Mononuclear cell (primary cell): ENCODE data around the gene UNC93A. TPM values are rescaled to one million over a fixed set of nuclear protein-coding genes. Genes with fewer than 3 reads are reported as not detected.
"Not testable (repeated sequence)": the region's sequence is repeated elsewhere in the genome, so short reads cannot be mapped to it uniquely, and the experiment has no call there.

Experiments
- H3K27me3 ChIP-seq: 2 replicates; pipeline ENCODE4 v1.6.0; 2011; ENCODE audit warnings: low read length, control low read depth; ENCODE audit not compliant: insufficient read depth
- H3K4me1 ChIP-seq: 2 replicates; pipeline ENCODE4 v1.5.1; 2011; ENCODE audit warnings: mild to moderate bottlenecking, low read length, control low read depth; ENCODE audit not compliant: insufficient read depth
- H3K4me3 ChIP-seq: 2 replicates; pipeline ENCODE4 v1.5.1; 2011; ENCODE audit warnings: mild to moderate bottlenecking, low read length, moderate library complexity
- H3K9me3 ChIP-seq: 2 replicates; pipeline ENCODE4 v1.5.1; 2011; ENCODE audit warnings: low read depth, mild to moderate bottlenecking, control low read depth, low read length
- total RNA-seq: library from RNA; depleted of rRNA; stranded (reverse); fragments of >200 nt; gene quantifications from one replicate; pipeline ENCODE4 v1.2.3, GENCODE V29; 2012

The UNC93A gene
- total RNA-seq, 1 donor = not detected

DNA sequence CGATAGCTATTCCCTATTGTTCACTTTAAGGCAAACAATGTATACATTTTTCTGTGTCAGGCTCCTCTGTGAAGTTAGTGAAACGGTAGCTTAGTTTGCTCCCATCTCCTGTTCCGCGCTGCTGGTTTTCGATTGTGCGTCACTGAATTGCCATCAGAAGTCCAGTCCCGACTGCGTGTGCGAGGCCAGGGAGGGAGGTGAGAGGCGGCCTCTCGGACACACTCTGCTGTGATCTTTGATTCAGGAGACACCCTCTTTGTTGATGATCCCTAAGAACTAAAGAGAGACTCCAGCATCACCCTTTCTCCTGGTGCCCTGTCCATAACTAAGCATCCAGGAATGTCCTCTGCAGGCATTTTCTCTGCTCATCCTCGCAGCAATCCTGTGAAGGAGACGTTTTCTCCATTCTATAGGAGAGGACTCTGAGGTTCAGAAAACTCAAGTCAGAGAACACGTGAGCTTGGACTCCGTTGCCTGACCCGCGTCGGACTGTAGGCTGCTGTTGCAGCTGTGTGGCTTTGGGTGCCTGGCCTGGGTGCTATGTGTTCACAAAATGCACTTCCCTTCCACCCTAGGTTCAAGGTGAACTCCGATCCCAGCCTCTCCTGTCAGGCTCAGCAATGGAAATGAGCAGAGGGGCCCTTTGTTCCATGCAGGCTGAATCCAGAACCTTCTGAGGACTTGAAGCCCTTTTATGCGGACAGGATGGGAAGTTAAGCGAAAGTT lies 24.1 kb upstream of the UNC93A start:
- Histone ChIP-seq H3K4me3 (no peak overlapping the region), H3K9me3 (no peaks in the 10 kb centered on the region), H3K4me1 (no peaks in the 10 kb centered on the region), H3K27me3 (no peaks in the 10 kb centered on the region)

DNA sequence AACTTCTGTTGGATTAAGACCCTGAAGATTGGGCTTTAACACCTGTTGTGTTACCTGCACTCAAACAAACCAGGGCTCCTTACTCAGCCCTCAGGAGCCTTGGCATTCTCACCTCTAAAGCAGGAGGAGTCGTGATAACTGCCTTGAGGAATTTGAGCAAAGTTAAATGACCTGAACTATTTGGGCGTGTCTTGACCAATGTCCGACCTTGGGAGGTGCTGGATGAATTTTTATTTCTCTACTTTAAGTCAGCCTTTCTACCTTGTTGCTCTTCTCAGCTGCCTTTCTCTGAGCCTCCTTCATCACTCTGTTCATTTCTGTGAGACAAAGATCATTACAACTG lies 23.6 kb upstream of the UNC93A start:
- H3K9me3 ChIP-seq, H3K4me3 ChIP-seq, H3K27me3 ChIP-seq, H3K4me1 ChIP-seq: not testable (repeated sequence)

DNA sequence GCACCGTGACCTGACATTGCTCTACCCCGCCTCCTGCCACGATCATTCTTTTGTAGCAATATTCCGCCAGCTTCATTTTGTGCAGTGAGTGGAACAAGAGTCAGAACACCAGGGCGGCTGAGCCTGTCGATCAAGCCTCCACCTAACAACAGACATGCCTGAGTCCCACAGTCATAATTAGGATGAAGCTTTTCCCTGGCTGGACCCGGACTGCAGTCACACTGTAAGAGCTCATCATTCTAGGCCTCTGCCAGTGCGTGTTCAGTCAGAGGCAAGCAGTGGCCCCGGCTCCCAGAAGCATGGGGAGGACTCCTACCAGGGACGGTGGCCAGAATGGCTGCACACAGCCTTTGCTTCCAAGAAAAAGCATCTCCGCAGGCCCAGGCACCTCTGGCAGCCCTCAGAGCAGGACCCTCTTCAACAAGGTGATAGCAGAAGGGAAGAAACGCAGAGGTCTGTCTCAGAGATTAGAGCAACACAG lies 23.2 kb upstream of the UNC93A start:
- no peaks in the 10 kb centered on the region for H3K9me3 ChIP-seq
- no peaks in the 10 kb centered on the region for H3K4me1 ChIP-seq
- H3K4me3 ChIP-seq = no peak overlapping the region
- no peaks in the 10 kb centered on the region for H3K27me3 ChIP-seq

DNA sequence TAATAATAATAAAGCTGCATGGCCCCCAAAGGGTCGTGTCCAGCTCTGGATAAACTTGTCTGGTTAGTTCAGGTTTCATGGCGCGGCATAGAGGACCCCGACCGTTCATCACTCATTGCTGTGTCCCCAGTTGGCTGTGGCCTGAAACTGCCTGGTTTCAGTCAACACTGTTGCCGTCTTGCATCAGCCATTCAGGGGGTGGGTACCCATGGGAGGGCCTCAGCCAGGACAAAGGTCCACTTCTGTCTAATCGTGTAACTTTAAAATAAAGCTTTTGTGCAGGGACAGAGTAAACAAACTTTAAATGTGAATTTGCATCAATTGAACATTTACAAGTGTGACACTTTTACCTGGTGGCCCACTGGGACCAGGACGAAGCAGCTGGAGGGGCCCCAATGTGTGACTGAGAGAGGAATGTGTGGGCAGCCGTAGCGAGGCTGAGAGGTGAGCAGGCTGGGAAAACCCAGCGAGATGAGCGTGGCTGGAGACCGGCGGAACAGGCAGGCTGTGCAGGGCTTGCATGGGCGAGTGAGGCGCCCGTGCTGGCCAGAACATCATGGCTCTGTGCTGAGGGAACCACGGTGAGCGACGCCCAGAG lies 22.3 kb upstream of the UNC93A start:
- Histone ChIP-seq H3K4me3 (no peak overlapping the region), H3K4me1 (no peaks in the 10 kb centered on the region), H3K27me3 (no peaks in the 10 kb centered on the region), H3K9me3 (no peaks in the 10 kb centered on the region)

DNA sequence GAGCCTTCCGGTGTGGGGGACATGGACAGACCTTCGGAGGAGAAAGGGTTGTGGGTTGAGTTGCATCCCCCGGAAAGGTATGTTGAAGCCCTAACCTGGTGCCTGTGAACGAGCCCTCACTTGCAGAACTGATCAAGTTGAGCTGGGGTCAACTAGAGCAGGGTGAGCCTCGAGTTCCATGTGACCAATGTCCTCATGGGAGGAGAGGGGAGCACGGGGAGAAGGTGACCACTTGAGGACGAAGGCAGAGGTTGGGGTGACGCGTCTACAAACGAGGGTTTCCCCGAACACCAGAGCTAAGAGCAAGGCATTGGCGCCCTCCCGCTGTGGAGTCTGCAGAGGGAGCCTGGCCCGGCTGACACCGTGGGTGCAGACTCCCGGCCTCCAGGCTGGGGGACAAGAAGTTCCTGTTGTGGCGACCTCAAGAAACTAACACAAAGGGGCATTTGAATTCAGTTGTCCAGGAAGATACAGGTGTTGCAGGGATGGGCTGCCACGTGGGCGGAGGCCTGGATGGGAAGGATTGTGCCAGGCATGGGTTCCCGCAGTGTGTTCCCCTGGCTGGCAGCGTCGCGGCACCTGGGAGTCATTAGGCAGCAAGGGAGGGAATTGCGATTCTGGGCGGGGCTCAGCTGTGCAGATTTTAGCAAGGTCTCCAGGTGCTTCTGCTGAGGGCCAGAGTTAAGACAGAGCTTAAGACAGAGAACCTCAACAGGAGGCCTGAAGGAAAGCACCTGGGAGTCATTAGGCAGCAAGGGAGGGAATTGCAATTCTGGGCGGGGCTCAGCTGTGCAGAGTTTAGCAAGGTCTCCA lies 20.4 kb upstream of the UNC93A start:
- H3K4me3 ChIP-seq = no peak overlapping the region
- no peaks in the 10 kb centered on the region for H3K4me1 ChIP-seq
- no peaks in the 10 kb centered on the region for H3K9me3 ChIP-seq
- H3K27me3 ChIP-seq = no peaks in the 10 kb centered on the region

DNA sequence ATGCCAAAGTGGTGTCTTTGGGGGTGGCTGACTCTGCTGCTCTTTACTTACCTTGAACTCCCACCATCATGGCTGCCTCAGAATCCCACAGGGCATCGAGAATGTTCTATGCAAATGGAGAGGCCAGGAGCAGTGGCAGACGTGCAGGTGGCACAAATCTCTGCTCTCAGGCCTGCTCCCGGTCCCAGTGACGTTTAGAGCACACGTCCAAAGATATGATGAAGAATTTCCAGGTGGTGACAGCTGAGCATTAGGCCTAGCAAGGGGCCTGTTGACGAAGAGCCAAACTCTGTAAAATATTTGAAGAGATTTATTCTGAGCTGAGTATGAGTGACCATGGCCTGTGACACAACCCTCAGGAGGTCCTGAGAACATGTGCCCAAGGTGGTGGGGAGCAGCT lies 19.0 kb upstream of the UNC93A start:
- Histone ChIP-seq H3K9me3 (no peaks in the 10 kb centered on the region), H3K27me3 (no peaks in the 10 kb centered on the region), H3K4me1 (no peaks in the 10 kb centered on the region), H3K4me3 (no peak overlapping the region)

DNA sequence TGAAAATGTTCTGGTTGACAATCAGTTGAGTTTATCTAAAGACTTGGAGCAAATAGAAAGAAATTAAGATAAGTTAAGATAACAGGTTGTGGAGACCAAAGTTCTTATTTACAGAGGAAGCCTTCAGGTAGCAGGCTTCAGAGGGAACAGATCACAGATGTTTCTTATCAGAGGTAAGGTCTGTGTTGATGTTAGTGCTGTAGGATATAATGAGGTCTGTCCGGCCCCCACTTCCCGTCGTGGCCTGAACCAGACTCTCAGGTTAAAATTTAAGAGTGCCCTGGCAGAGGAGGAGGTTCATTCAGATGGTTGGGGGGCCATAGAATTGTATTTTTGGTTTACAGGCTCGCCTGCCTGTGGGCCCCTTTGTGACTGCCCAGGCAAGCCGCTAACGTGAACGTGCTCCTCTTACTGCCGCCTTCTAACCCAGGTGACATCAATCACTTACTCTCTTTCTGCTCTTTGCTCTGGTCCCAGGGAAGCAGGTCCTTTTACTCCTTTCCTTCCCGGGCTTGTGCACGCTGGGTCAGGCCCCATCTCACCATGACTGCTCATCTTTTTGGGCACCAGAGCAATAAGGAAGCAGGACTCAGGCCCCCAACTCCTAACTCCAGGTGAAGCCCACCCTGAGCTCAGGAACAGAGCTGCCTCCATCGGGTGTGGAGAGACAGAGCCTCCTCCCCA lies 18.3 kb upstream of the UNC93A start:
- no peaks in the 10 kb centered on the region for H3K9me3 ChIP-seq
- H3K4me3 ChIP-seq = no peak overlapping the region
- no peaks in the 10 kb centered on the region for H3K4me1 ChIP-seq
- no peaks in the 10 kb centered on the region for H3K27me3 ChIP-seq

DNA sequence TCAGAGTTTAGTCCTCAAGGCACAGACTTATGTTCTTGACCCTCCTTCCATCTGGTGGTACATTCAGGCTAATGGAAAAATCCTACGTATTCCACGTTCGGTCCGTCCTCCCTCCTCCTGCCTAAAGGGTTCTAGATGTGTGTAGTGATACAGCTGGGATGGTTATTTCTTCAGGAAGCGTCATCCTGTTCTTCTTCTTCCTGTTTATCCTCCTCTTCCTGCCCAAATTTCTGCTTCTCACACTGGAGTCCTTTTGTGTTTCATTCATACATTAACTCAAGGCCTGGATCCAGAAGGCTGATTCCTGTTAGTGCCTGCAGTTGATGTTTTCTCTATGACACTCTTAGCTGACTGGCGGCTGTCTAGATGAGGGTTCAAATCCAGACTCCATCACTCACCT lies 16.8 kb upstream of the UNC93A start:
- no peaks in the 10 kb centered on the region for H3K9me3 ChIP-seq
- H3K4me3 ChIP-seq = no peak overlapping the region
- H3K4me1 ChIP-seq = no peaks in the 10 kb centered on the region
- H3K27me3 ChIP-seq = no peaks in the 10 kb centered on the region

DNA sequence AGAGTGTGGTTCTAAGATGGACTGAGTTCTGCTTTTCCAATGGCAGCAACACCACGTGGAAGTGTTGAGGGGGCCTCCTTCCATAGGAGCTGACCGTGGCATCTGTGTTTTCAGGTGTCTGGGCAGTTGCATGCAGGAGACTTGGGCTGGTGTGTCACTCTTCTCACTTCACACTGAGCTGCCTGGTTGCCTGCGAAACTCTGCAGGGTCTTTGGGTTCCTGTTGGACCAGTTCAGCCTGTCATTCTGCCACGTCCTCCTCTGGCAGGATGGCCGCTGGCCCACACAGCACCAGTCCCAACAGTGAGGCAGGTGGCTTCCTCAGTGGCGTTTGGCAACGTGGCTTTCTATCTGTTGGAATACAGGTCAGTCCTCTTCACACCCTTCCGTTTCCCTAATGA lies 16.1 kb upstream of the UNC93A start:
- H3K4me1 ChIP-seq = no peaks in the 10 kb centered on the region
- H3K9me3 ChIP-seq = no peaks in the 10 kb centered on the region

DNA sequence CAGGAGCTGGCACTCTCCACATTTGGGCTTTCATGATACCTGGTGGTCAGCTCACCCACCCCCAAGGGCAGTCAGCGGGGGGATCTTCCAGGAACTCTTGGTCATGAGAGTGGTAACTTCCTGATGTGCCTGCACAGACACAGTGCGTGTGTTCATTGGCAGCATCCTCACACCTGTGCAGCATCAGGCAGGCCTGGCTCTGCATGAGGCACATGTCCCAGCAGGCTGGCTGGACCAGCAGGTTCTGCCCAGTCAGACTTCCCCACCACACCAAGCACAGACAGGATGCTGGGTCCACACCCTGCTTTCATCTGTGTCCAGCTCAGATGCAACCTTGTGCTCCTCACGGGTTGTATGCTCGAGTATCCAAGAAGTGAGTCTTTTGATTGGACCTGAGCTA lies 15.7 kb upstream of the UNC93A start:
- Histone ChIP-seq H3K27me3 (no peaks in the 10 kb centered on the region), H3K9me3 (no peaks in the 10 kb centered on the region), H3K4me3 (no peak overlapping the region), H3K4me1 (no peaks in the 10 kb centered on the region)

More for the DNA sequence above, 16.1 kb upstream of the UNC93A start:
- Histone ChIP-seq H3K27me3 (no peaks in the 10 kb centered on the region), H3K4me3 (no peak overlapping the region)

DNA sequence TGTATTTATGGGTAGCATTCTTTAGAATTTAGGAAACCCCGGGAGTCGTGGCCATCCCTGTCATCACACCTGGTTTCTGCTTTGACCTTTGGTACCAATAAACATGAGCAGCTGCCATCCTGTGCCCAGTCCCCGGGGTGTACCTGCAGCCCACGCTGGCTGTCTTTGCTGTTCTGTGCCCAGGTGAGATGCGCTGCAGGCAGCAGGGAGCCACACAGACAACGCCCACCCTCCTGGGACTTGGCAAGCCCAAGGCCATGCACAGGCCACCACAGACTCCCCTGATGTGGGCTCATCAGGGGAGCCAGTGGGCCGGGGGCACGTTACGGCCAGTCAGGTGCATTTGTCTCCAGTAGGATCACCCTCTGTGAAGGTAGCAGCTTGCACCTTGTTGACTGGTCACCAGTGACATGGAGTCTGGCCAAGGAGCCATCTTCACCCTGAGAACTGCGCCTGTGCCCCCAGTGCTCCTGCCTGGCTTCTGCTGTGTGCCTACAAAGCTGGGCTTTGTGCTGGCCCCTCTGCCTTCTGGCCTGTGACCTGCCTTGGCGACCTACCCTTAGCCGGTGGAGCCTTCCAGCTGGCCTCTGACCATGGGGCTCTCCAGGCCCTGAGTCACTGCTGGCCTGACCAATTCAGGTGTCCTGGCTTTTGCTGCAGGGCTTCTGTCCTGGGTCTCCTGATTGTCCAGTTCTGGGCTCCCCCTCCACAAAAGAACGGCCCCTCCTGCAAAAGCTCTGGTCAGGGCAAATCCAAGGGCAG lies 14.2 kb upstream of the UNC93A start:
- no peaks in the 10 kb centered on the region for H3K9me3 ChIP-seq
- H3K27me3 ChIP-seq = no peaks in the 10 kb centered on the region
- H3K4me1 ChIP-seq = no peaks in the 10 kb centered on the region
- H3K4me3 ChIP-seq = no peak overlapping the region

DNA sequence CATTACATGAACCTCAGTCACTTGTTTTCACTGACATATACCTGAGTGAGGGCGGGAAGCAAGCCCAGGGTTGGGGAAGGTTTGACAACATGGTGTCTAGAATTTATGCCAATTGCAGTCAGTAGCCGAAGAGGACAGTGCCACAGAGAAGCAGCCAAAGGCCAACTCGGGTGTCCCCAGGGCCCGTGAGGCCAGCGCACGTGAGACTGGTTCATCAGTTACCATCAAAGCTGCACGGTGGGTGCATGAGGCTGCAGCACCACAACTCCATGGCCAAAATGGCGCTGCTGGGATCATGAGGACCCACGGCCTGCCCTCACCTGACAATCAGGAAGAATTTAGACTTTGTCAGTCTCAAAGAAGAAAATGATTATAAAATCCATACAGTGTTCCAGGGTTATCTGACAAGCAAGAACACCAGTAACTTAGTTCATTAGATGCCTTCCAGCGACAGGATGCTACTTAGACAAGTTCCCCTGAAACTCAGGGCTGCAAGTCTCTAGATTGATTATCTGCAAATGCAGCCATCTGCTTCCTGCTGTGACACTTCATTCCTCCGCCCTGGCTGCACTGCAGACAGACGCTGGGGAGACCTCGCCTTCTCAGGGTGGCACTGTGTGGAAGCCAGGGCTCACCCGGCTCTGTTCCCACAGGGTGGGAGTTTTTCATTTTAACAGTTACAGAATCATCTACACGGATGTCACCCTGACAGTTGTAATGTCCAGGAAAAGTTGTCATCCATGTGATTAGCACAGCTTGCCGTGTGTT lies 12.8 kb upstream of the UNC93A start:
- not testable (repeated sequence) for H3K4me3 ChIP-seq, H3K27me3 ChIP-seq, H3K9me3 ChIP-seq, H3K4me1 ChIP-seq

DNA sequence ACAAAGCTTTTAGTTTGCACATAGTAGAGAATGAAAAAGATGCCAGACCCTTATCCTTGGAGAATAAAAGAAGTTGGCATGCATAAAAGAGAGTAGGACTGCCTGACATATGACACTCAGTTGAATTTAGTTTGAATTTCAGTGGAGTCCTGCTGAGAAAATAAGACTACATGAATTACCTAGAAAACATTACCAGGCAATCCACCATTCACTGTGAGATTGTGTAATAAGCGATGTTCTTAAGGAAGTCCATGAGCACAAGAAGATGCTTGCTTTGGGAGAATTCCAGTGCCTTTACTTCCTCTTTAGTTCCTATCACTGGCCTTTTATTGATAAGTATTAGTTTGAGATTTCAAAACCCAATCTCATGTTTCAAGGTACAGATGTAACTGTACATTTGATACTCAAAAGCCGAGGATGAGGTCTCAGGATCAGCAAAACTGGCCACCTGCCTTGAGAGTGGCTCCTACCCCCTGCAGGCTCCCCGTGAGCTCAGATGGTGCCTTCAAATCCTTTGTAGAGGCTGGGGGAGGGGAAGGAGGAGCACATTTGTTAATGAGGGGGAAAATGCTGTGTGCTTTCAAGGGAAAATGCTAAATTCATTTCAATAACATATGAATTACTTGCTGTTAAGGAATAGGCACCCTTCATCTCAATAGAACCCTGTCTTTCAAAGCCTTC lies 11.2 kb upstream of the UNC93A start:
- no peak overlapping the region for H3K4me3 ChIP-seq
- no peaks in the 10 kb centered on the region for H3K9me3 ChIP-seq
- H3K4me1 ChIP-seq = no peaks in the 10 kb centered on the region
- no peaks in the 10 kb centered on the region for H3K27me3 ChIP-seq

DNA sequence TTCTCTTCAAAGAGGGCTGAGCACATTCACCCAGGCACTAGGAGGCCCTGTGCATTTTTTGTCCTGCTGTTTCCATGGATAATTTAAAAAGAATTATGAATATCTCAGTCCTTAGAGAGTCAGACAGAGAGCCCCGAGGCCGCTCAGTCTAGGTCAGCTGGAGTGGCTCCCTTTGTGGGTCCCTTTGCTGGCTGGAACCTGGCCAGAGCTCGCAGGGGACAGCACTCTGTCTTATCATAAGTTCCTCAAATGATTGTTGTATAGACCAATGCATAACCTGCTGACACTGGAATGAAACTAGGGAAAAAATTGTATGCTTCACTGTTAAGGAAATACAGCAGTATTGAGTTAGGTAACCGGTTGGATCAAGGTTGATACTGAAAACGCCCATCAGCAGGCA lies 10.6 kb upstream of the UNC93A start:
- H3K27me3 ChIP-seq, H3K9me3 ChIP-seq, H3K4me1 ChIP-seq, H3K4me3 ChIP-seq: not testable (repeated sequence)
